Tibial nerve (tissue), 4 donors: ENCODE results near the gene PSMD9.

ENCODE experiments used
- CTCF ChIP-seq, 5 experiments: fragments of 200-600 bp in 3 of 5; fragments of 450-650 bp in 2 of 5; sonication (generic) in 3 of 5; IDR thresholded peaks; one replicate each; pipeline ENCODE4 v1.5.1; 2016 to 2019; ENCODE audit warnings: antibody characterized with exemption in 5 of 5, mild to moderate bottlenecking in 3 of 5, moderate library complexity in 2 of 5
- EP300 ChIP-seq, 2 donors: sonication (generic); formaldehyde crosslinking; IDR thresholded peaks; one replicate each; pipeline ENCODE4 v1.6.1; 2017; ENCODE audit warnings: antibody characterized with exemption in 2 of 2, mild to moderate bottlenecking in 1 of 2
- POLR2A ChIP-seq, 2 donors: fragments of 450-650 bp; IDR thresholded peaks; one replicate each; pipeline ENCODE4 v1.6.1; 2017; ENCODE audit warnings: antibody characterized with exemption in 2 of 2, mild to moderate bottlenecking in 2 of 2, moderate library complexity in 2 of 2

- TF ChIP-seq CTCF (IDR thresholded peaks at IDR 0.05) (peak; percentile 51 to 90 (median 84)), POLR2A (IDR thresholded peaks at IDR 0.05) (no peak), EP300 (IDR thresholded peaks at IDR 0.05) (peak in 1 of 2 donors; percentile 56)
Measured at GRCh38 chr12:121917950-121918678, 29.5 kb downstream of the PSMD9 start, which contains the start of gene CFAP251.
